HG03108 (cell line): ENCODE results near the gene OTOP3.

Experiments
- ATAC-seq: cut with Tn5 transposase; IDR thresholded peaks from one replicate; pipeline ENCODE4 v1.9.1; 2021; ENCODE audit warnings: moderate library complexity; ENCODE audit not compliant: unreplicated experiment

OTOP3 gene

GRCh38 chr17:74938194-74938950 is 2.7 kb downstream of the OTOP3 start:
- ATAC-seq: no peak

GRCh38 chr17:74939534-74939933 is 3.8 kb downstream of the OTOP3 start:
- no peak for ATAC-seq

GRCh38 chr17:74941128-74941725 is 5.5 kb downstream of the OTOP3 start:
- ATAC-seq: no peak

- no peak for ATAC-seq
Observed at GRCh38 chr17:74943808-74944522, 8.3 kb downstream of the OTOP3 start.

GRCh38 chr17:74945543-74945942 is 9.8 kb downstream of the OTOP3 start:
- ATAC-seq: no peak

- ATAC-seq: no peak
Observed at GRCh38 chr17:74946641-74947040, 10.9 kb downstream of the OTOP3 start.

GRCh38 chr17:74947041-74947754 is 11.5 kb downstream of the OTOP3 start:
- no peak for ATAC-seq

GRCh38 chr17:74949455-74950115 is 13.9 kb downstream of the OTOP3 start:
- no peak for ATAC-seq

GRCh38 chr17:74950207-74950606 is 14.5 kb downstream of the OTOP3 start:
- ATAC-seq: no peak

- ATAC-seq: no peak
Observed at GRCh38 chr17:74951065-74951464, 15.4 kb downstream of the OTOP3 start.

- ATAC-seq: no peak
Observed at GRCh38 chr17:74951680-74952421, 16.2 kb downstream of the OTOP3 start.

GRCh38 chr17:74952431-74953133 is 16.9 kb downstream of the OTOP3 start:
- ATAC-seq: no peak

GRCh38 chr17:74953134-74953687 is 17.5 kb downstream of the OTOP3 start:
- ATAC-seq: no peak

- ATAC-seq: no peak
Observed at GRCh38 chr17:74954115-74954514, 18.4 kb downstream of the OTOP3 start.

GRCh38 chr17:74954665-74955421 is 19.1 kb downstream of the OTOP3 start:
- ATAC-seq: no peak

GRCh38 chr17:74956093-74956492 is 20.4 kb downstream of the OTOP3 start:
- ATAC-seq: no peak

GRCh38 chr17:74957935-74958740 is 22.4 kb downstream of the OTOP3 start:
- ATAC-seq: no peak
